GM21737 (cell line): Measurements from ENCODE around the gene RABL2B.

Experiments
- ATAC-seq: cut with Tn5 transposase; IDR thresholded peaks from one replicate; pipeline ENCODE4 v1.9.1; 2021; ENCODE audit warnings: mild to moderate bottlenecking, moderate library complexity; ENCODE audit not compliant: unreplicated experiment

The RABL2B gene

GRCh38 chr22:50723991-50724390, 59.4 kb downstream of the RABL2B start:
- no peak for ATAC-seq

DNA sequence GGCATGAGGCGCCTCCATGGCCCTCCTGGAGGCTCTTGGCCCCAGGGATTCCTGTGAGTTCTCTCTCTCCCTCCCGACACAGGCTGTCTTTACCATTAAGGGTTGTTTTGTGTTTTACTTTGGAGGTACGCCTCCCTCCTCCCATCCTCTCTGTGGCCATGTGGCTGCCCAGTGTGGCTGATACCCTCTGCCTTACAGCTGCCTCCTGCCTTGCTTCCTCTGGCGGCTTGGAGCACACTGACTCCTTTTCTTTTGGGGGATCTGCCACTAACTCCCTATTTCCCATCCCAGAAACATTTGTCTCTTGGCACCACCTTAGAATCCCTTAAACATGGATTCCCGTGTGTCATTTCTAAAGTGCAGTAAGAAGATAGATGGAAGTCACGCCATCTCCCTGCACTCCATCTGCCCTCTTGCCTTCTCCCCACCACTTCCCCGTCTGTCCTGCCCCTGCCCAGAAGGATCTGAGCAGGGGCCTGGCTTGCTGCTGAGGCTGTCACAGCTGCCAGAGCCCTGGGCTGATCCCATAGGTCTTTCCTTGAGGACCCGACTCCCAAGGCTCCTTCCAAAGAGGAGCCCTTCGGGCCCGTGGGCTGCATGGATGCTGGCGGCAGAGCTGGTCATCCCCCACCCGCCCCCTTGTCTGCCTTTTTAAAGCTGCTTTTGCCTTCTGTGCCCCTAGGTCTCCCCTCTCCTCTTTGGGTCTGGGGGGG, 60.6 kb downstream of the RABL2B start:
- ATAC-seq, result no peak

GRCh38 chr22:50722048-50722701, 61.3 kb downstream of the RABL2B start:
- ATAC-seq, result no peak

- ATAC-seq, result no peak
Measured at GRCh38 chr22:50721257-50721844, 62.1 kb downstream of the RABL2B start.

DNA sequence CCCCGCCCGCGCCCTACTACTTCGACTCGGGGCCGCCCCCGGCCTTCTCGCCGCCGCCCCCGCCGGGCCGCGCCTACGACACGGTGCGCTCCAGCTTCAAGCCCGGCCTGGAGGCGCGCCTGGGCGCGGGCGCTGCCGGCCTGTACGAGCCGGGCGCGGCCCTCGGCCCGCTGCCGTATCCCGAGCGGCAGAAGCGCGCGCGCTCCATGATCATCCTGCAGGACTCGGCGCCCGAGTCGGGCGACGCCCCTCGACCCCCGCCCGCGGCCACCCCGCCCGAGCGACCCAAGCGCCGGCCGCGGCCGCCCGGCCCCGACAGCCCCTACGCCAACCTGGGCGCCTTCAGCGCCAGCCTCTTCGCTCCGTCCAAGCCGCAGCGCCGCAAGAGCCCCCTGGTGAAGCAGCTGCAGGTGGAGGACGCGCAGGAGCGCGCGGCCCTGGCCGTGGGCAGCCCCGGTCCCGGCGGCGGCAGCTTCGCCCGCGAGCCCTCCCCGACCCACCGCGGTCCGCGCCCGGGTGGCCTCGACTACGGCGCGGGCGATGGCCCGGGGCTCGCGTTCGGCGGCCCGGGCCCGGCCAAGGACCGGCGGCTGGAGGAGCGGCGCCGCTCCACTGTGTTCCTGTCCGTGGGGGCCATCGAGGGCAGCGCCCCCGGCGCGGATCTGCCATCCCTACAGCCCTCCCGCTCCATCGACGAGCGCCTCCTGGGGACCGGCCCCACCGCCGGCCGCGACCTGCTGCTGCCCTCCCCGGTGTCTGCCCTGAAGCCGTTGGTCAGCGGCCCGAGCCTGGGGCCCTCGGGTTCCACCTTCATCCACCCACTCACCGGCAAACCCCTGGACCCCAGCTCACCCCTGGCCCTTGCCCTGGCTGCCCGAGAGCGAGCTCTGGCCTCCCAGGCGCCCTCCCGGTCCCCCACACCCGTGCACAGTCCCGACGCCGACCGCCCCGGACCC, 62.9 kb downstream of the RABL2B start:
- no peak for ATAC-seq

GRCh38 chr22:50719814-50720300, 63.6 kb downstream of the RABL2B start:
- ATAC-seq, result no peak

GRCh38 chr22:50718352-50718709, 65.1 kb downstream of the RABL2B start:
- ATAC-seq, result no peak

GRCh38 chr22:50717709-50718351, 65.6 kb downstream of the RABL2B start:
- no peak for ATAC-seq
